ENCODE data around the gene POLR1H. TPM values are rescaled to one million over a fixed set of nuclear protein-coding genes. Genes with fewer than 3 reads are reported as not detected.

The POLR1H gene
- total RNA-seq, 2 experiments from 2014 or later, result 49.6 to 52.7 TPM

- POLR2A ChIA-PET, result interaction anchor here (0.6 kb wide), 1 partner anchor 10 kb away, joined by 3 read pairs; no protein-coding TSS in a partner anchor
- CTCF ChIA-PET, result interaction anchor here (3.9 kb wide), 1 partner anchor 18 kb away, joined by 18 read pairs; no protein-coding TSS in a partner anchor
Observed at GRCh38 chr6:30113003-30113759, 52.1 kb downstream of the POLR1H start, which contains the start of gene TRIM31. Gene TRIM31 (minus strand): TSS chr6:30113090. CDS start chr6:30112805, 285 bp downstream.

- CTCF ChIA-PET, result interaction anchor here (3.9 kb wide), 1 partner anchor 17 kb away, joined by 18 read pairs; no protein-coding TSS in a partner anchor
- POLR2A ChIA-PET, result no interaction called here
Observed at GRCh38 chr6:30113841-30114240, 52.8 kb downstream of the POLR1H start.

Other genes starting within 250 kb of the POLR1H start
- gene HLA-G, start 233.4 kb upstream of the POLR1H start, total RNA-seq, result under 1 TPM; 0.32 to 0.59 TPM
- gene HLA-A, start 118.7 kb upstream of the POLR1H start, total RNA-seq, result 1,000 to 10,000 TPM; 1,039 to 1,049 TPM
- 10 to 100 TPM; 55.8 to 58.8 TPM for gene PPP1R11, start 5.9 kb downstream of the POLR1H start, total RNA-seq
- not detected for gene RNF39, start 14.5 kb downstream of the POLR1H start, total RNA-seq
- gene TRIM31, start 51.8 kb downstream of the POLR1H start, total RNA-seq, result not detected
- not detected for gene TRIM40, start 74.9 kb downstream of the POLR1H start, total RNA-seq
- not detected for gene TRIM10, start 99.9 kb downstream of the POLR1H start, total RNA-seq
- gene TRIM15, start 102.3 kb downstream of the POLR1H start, total RNA-seq, result not detected
- 10 to 100 TPM; 77.0 to 86.9 TPM for gene TRIM26, start 152.1 kb downstream of the POLR1H start, total RNA-seq

Measured in activated CD8-positive, alpha-beta memory T cell treated with anti-CD3 and anti-CD28 coated beads for 36 hours (primary cell).